Stimulated activated CD8-positive, alpha-beta memory T cell treated with anti-CD3 and anti-CD28 coated beads, Interleukin-2, amount 100 ng/mL, for 1 hour (primary cell): Measurements from ENCODE around the gene OR2C1.
A peak's percentile ranks its signal among the peaks of the same experiment; 100 is the strongest.

Experiments
- DNase-seq, 2 donors: peaks; one replicate each; pipeline ENCODE4 v3.0.0-alpha.2; 2020; ENCODE audit warnings: low read depth in 2 of 2

Gene OR2C1

GRCh38 chr16:3400446-3400778 is 44.7 kb downstream of the OR2C1 start:
- DNase-seq, result no peak

GRCh38 chr16:3400779-3401688 is 45.3 kb downstream of the OR2C1 start, which contains the start of the genes ZNF174 and ZSCAN32:
Gene ZNF174 (plus strand): TSS chr16:3401215. CDS start chr16:3402005, 790 bp downstream.
Gene ZSCAN32 (minus strand): TSS chr16:3401004. CDS start chr16:3397557, 3,447 bp downstream.
- DNase-seq, result peak; percentile 94 to 97

- DNase-seq, result no peak
These were observed 46.2 kb downstream of the OR2C1 start for GRCh38 chr16:3401719-3402397.
